HEK293T (cell line): ENCODE measurements around the gene COL6A5.

Source experiments
- FOXK2 ChIP-seq: fragments of 450-650 bp; IDR thresholded peaks from 2 replicates; pipeline ENCODE4 v1.6.1; 2016; ENCODE audit warnings: mild to moderate bottlenecking
- LEF1 ChIP-seq: fragments of 450-650 bp; IDR thresholded peaks from 2 replicates; pipeline ENCODE4 v1.6.1; 2017; ENCODE audit warnings: mild to moderate bottlenecking, borderline replicate concordance
- SP1 ChIP-seq: fragments of 450-650 bp; IDR thresholded peaks from 2 replicates; pipeline ENCODE4 v1.6.1; 2017

DNA sequence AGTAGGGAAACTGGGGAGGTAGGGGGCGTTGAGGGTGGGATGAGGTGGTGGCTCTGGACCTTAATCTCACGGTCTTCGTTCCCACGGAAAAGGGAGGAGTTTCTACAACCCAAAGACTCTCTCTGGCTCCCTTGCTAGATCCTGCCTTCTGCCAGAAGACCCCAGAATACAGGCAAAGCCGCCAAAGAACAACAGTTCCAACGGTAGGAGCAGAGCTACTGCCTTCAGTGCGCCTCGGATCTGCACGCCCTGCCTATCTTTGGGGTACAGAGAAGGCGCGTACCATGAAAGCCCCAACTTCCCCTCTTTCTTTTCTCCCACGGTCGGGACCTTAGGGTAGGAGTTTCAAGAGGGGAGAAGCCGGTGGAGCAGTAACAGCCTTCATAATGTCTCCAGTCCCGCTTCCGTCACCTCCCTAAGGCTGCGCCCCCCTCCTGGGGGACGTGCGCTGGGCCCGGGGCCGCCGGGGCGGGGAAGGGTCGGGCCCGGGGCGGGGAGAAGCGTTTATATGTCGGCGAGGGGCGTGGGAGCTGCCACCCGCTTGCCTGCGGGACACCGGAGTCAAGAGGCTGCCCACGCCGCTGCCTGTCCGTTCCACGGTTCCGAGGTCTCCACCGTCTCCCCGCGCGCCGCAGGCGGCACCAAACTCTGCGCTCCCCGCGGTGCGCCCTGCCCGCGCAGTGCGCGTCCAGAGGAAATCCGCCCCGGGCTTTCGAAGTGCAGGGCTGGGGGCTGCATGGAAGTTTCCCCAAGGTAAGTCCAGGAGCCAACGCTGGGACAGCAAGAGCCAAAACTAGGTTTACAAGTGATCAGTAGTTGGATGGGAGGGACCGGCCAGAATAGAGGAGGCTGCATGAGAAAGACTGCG is 171.4 kb downstream of the COL6A5 start, which contains the start of gene COL6A6:
- TF ChIP-seq SP1 (no peak), LEF1 (no peak), FOXK2 (no peak)
